Right ventricle myocardium superior (tissue), 1 donor: ENCODE data around the gene SLC10A1. TPM values are rescaled to one million over a fixed set of nuclear protein-coding genes. Genes with fewer than 3 reads are reported as not detected.

Source experiments
- ATAC-seq: fragments of 200-7000 bp; cut with Tn5 transposase; one replicate; pipeline ENCODE4 v1.9.1; 2020; ENCODE audit warnings: mild to moderate bottlenecking; ENCODE audit not compliant: poor library complexity
- DNase-seq: peaks from one replicate; pipeline ENCODE4 v3.0.0-alpha.2; 2020
- intact Hi-C: fragments of 100-400 bp; cut with DNase I; formaldehyde crosslinking; loops from one replicate; pipeline ENCODE4 v1.11.2; 2022
- total RNA-seq: library from RNA; stranded (reverse); fragmentation: NEBNext Ultra II Directional; extraction: Animal tissue kit (Norgen Biotek cat#: 25700); gene quantifications from one replicate; pipeline ENCODE4 v1.2.1, GENCODE V29; 2021
- donor health status: DM: no; HTN: yes; CAD: no; lungs with severe emphysema.

The SLC10A1 gene
- total RNA-seq, 1 donor from 2014 or later: not detected

- ATAC-seq (no peak), DNase-seq (no peak)
- intact Hi-C loops: no loop called here
Measured at GRCh38 chr14:69811868-69812252, 14.8 kb upstream of the SLC10A1 start.

GRCh38 chr14:69811227-69811867 lies 14.3 kb upstream of the SLC10A1 start:
- intact Hi-C loops: no loop called here
- no peak for ATAC-seq

GRCh38 chr14:69808919-69809808 lies 12.1 kb upstream of the SLC10A1 start:
- ATAC-seq (no peak), DNase-seq (no peak)
- intact Hi-C loops: no loop called here

More at GRCh38 chr14:69811227-69811867, 14.3 kb upstream of the SLC10A1 start:
- no peak for DNase-seq

- intact Hi-C loops: no loop called here
- DNase-seq: no peak
- no peak for ATAC-seq
Measured at GRCh38 chr14:69807192-69807591, 10.2 kb upstream of the SLC10A1 start.

- DNase-seq (no peak), ATAC-seq (no peak)
- intact Hi-C loops: no loop called here
Measured at GRCh38 chr14:69804902-69805301, 7.9 kb upstream of the SLC10A1 start.

- no peak for ATAC-seq
- intact Hi-C loops: no loop called here
- DNase-seq: no peak
Measured at GRCh38 chr14:69803753-69804152, 6.7 kb upstream of the SLC10A1 start.

GRCh38 chr14:69798339-69798735 lies 1.3 kb upstream of the SLC10A1 start:
- ATAC-seq (no peak), DNase-seq (no peak)
- intact Hi-C loops: no loop called here

GRCh38 chr14:69797573-69798338 lies 715 bp upstream of the SLC10A1 start:
- ATAC-seq: peak; percentile 15
- intact Hi-C loops: no loop called here
- DNase-seq: no peak

GRCh38 chr14:69795691-69796090 lies 1.4 kb downstream of the SLC10A1 start:
- DNase-seq: no peak
- intact Hi-C loops: no loop called here
- no peak for ATAC-seq

GRCh38 chr14:69794791-69795190 lies 2.2 kb downstream of the SLC10A1 start:
- intact Hi-C loops: no loop called here
- DNase-seq: no peak
- ATAC-seq: no peak

- ATAC-seq: no peak
- DNase-seq: no peak
- intact Hi-C loops: no loop called here
Measured at GRCh38 chr14:69792887-69793421, 4.1 kb downstream of the SLC10A1 start.

- DNase-seq: no peak
- intact Hi-C loops: no loop called here
- ATAC-seq: no peak
Measured at GRCh38 chr14:69789118-69789640, 7.9 kb downstream of the SLC10A1 start.

- ATAC-seq (no peak), DNase-seq (no peak)
- intact Hi-C loops: no loop called here
Measured at GRCh38 chr14:69786603-69787002, 10.4 kb downstream of the SLC10A1 start.

- intact Hi-C loops: no loop called here
- DNase-seq (no peak), ATAC-seq (no peak)
Measured at GRCh38 chr14:69784942-69785341, 12.1 kb downstream of the SLC10A1 start.

GRCh38 chr14:69780952-69781351 lies 16.1 kb downstream of the SLC10A1 start:
- intact Hi-C loops: no loop called here
- ATAC-seq: no peak
- DNase-seq: no peak

GRCh38 chr14:69780092-69780491 lies 16.9 kb downstream of the SLC10A1 start:
- no peak for DNase-seq
- no peak for ATAC-seq
- intact Hi-C loops: no loop called here

GRCh38 chr14:69779088-69779487 lies 18.0 kb downstream of the SLC10A1 start:
- ATAC-seq: no peak
- intact Hi-C loops: no loop called here

GRCh38 chr14:69776875-69777453 lies 20.1 kb downstream of the SLC10A1 start:
- intact Hi-C loops: no loop called here
- no peak for DNase-seq
- ATAC-seq: no peak

More at GRCh38 chr14:69779088-69779487, 18.0 kb downstream of the SLC10A1 start:
- no peak for DNase-seq

GRCh38 chr14:69775012-69775411 lies 22.0 kb downstream of the SLC10A1 start:
- ATAC-seq (no peak), DNase-seq (no peak)
- intact Hi-C loops: no loop called here
